Measurements from ENCODE around the gene PRF1. TPM values are rescaled to one million over a fixed set of nuclear protein-coding genes. Genes with fewer than 3 reads are reported as not detected.

PRF1 gene
- polyA plus RNA-seq, 1 experiment: not detected

DNA sequence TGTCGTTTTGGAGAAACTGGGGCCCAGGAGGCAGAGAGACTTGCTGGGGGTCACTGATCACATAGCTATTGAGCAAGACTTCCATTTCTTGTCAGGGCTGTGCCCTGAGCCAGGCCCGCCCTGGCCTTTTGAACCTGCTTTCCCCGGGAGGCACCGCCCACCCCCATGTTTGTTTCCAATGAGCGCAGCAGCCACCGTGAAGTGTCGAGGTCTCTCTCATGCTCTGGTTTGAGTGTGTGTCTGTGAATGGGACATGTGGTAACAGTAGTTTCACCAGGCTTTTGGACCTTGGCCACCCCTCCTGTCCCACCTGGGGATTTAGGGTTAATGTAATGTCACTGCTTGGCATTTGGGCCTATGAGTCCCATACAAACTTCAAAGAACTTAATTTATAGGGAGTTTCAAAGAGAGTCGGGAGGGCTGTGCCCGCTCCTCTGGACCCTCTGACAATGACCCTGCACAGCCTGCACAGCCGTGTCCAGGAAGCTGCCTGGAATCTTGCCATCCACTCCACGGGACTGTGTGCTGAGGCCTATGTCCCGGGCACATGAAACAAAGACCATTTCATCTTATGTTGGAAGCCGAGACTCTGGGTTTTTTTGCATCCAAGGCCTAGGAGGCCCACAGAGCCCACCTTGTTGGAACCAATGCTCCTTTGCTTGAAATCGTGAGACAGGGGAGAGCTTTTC is 6.3 kb downstream of the PRF1 start:
- TF ChIP-seq, protein P1, sequence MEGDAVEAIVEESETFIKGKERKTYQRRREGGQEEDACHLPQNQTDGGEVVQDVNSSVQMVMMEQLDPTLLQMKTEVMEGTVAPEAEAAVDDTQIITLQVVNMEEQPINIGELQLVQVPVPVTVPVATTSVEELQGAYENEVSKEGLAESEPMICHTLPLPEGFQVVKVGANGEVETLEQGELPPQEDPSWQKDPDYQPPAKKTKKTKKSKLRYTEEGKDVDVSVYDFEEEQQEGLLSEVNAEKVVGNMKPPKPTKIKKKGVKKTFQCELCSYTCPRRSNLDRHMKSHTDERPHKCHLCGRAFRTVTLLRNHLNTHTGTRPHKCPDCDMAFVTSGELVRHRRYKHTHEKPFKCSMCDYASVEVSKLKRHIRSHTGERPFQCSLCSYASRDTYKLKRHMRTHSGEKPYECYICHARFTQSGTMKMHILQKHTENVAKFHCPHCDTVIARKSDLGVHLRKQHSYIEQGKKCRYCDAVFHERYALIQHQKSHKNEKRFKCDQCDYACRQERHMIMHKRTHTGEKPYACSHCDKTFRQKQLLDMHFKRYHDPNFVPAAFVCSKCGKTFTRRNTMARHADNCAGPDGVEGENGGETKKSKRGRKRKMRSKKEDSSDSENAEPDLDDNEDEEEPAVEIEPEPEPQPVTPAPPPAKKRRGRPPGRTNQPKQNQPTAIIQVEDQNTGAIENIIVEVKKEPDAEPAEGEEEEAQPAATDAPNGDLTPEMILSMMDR (IDR thresholded peaks at IDR 0.05; ENCODE audit: insufficient read depth, low read depth, low read length): no peak
- H3K27me3 ChIP-seq (ENCODE audit: control insufficient read depth, insufficient read depth, low read length): peaks cover 5% of the 10 kb centered on the region; the same call in 1 of the 2 replicates
- ChIA-PET POLR2A (no interaction called here), CTCF (interaction anchor here (1.1 kb wide), 1 partner anchor 10 kb away, joined by 3 read pairs; no protein-coding TSS in a partner anchor)
- no peak overlapping the region for H3K4me3 ChIP-seq (ENCODE audit: low read depth, low read length)
- DNase-seq (ENCODE audit: low read depth): no peak
- no peaks in the 10 kb centered on the region for H3K36me3 ChIP-seq (ENCODE audit: control insufficient read depth, insufficient read depth, low read length)

DNA sequence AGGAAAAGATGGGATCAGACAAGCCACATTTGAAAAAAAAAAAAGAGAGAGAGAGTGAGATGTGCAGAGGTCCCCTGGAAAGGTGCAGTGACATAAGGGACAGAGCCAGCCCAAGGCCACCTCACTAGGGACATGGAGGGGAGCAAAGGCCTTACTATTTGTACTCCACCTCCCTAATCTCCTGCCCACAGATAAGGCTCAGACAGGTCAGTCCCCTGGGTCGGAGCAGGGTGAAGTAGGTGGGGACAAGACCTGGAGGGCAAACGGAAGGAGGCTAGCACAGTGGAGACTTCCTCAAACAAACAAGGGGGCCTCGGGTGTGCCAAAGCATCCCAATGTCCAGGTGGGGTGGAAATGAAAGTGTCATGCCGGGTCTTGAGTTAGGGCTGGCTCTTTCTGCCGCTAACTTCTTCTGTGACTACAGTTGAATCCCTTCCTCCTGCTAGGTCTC is 7.0 kb downstream of the PRF1 start:
- TF ChIP-seq, protein P1 (IDR thresholded peaks at IDR 0.05; ENCODE audit: insufficient read depth, low read depth, low read length): no peak
- POLR2A ChIA-PET: no interaction called here
- Histone ChIP-seq H3K4me3 (ENCODE audit: low read depth, low read length) (no peak overlapping the region), H3K27me3 (ENCODE audit: control insufficient read depth, insufficient read depth, low read length) (peaks cover 10% of the 10 kb centered on the region; the same call in 1 of the 2 replicates), H3K36me3 (ENCODE audit: control insufficient read depth, insufficient read depth, low read length) (no peaks in the 10 kb centered on the region)
- DNase-seq (ENCODE audit: low read depth): no peak
- CTCF ChIA-PET: interaction anchor here (0.7 to 1.1 kb wide), 3 partner anchors 9 to 22 kb away, joined by 3 read pairs; no protein-coding TSS in a partner anchor

DNA sequence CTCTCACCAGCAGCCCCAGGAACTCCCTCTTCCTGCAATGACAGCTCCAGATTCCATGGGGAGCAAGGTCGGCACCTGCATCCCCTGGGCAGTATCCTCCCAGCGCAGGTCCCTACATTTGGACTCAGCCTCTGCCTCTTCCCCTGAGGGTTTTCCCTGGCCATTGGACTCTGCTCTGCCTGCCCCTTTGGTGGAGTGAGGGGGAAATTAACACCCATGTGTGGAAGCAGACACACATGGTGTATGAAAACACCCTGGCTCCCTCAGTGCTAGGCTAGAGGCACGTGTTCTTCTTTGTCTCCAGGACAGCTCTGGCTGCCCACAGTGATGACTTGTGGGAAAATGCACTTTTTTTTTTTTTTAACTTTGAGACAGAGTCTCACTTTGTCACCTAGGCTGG is 8.4 kb downstream of the PRF1 start:
- CTCF ChIA-PET: interaction anchor here (0.7 to 1.1 kb wide), 2 partner anchors 9 to 262 kb away, joined by 3 read pairs; no protein-coding TSS in a partner anchor
- TF ChIP-seq, protein P1 (IDR thresholded peaks at IDR 0.05; ENCODE audit: insufficient read depth, low read depth, low read length): no peak
- Histone ChIP-seq H3K27me3 (ENCODE audit: control insufficient read depth, insufficient read depth, low read length) (peaks cover 11% of the 10 kb centered on the region; the same call in 1 of the 2 replicates), H3K4me3 (ENCODE audit: low read depth, low read length) (no peak overlapping the region), H3K36me3 (ENCODE audit: control insufficient read depth, insufficient read depth, low read length) (no peaks in the 10 kb centered on the region)
- no peak for DNase-seq (ENCODE audit: low read depth)
- POLR2A ChIA-PET: no interaction called here

DNA sequence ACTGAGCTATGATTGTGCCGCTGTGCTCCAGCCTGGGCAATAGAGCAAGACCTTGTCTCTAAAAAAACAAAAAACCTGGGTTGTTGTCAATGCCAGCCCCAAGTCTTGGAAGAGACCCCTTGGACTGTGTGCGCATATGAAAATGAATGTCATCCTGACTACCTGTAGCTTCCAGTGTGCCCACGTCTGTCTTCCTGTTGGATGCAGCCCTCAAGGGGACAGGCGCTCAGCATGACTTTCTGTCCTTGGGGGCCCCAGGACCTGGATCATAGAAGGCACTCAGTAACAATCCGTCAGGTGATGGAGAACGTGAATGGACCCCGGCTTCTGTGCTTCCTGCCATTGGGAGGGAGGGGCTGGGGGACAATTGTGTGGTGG is 9.0 kb downstream of the PRF1 start:
- ChIA-PET POLR2A (no interaction called here), CTCF (interaction anchor here (1.1 kb wide), 1 partner anchor 8 kb away, joined by 3 read pairs; no protein-coding TSS in a partner anchor)
- TF ChIP-seq, protein P1 (IDR thresholded peaks at IDR 0.05; ENCODE audit: insufficient read depth, low read depth, low read length): no peak
- DNase-seq (ENCODE audit: low read depth): no peak
- H3K4me3 ChIP-seq (ENCODE audit: low read depth, low read length): no peak overlapping the region
- H3K27me3 ChIP-seq (ENCODE audit: control insufficient read depth, insufficient read depth, low read length): peaks cover 11% of the 10 kb centered on the region; the same call in 1 of the 2 replicates
- no peaks in the 10 kb centered on the region for H3K36me3 ChIP-seq (ENCODE audit: control insufficient read depth, insufficient read depth, low read length)

DNA sequence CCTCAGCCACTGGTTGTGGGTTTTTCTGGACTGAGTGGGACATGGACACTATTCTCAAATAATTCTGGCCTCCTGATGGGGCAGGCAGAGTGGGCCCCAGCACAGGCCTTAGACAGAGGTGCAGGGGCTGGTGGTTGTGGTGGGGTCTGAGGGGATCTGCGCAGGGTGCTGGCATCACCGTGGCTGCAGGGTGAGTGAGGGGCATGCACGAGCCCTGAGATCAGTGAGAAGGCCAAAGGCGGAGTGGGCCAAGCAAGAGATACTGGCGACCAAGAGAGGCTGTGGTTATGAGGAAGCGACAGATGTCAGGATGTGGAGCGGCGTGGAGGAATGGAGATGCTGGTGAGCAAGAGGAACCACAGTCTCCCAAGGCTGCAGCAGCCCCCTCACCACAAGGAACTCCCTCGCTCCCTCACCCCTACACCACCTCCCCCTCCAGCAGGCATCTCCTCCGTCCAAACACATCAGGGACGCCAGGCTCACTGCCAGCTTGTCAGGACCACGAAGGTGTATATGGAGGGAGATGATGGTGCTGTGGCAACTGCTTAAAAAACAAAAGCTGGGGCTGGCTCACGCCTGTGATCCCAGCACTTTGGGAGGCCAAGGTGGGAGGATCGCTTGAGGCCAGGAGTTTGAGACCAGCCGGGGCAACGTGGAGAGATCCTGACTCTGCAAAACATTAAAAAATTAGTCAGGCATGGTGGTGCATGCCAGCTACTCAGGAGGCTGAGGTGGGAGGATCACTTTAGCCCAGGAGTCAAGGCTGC is 9.6 kb downstream of the PRF1 start:
- no peak overlapping the region for H3K4me3 ChIP-seq (ENCODE audit: low read depth, low read length)
- H3K36me3 ChIP-seq (ENCODE audit: control insufficient read depth, insufficient read depth, low read length): no peaks in the 10 kb centered on the region
- ChIA-PET POLR2A (no interaction called here), CTCF (interaction anchor here (0.9 kb wide), 1 partner anchor 34 kb away, joined by 3 read pairs; no protein-coding TSS in a partner anchor)
- TF ChIP-seq, protein P1 (IDR thresholded peaks at IDR 0.05; ENCODE audit: insufficient read depth, low read depth, low read length): no peak
- H3K27me3 ChIP-seq (ENCODE audit: control insufficient read depth, insufficient read depth, low read length): peaks cover 11% of the 10 kb centered on the region; the same call in 1 of the 2 replicates
- no peak for DNase-seq (ENCODE audit: low read depth)
